ENCODE results near the gene NUTM2A.
"Not testable (repeated sequence)": the region's sequence is repeated elsewhere in the genome, so short reads cannot be mapped to it uniquely, and the experiment has no call there.

DNA sequence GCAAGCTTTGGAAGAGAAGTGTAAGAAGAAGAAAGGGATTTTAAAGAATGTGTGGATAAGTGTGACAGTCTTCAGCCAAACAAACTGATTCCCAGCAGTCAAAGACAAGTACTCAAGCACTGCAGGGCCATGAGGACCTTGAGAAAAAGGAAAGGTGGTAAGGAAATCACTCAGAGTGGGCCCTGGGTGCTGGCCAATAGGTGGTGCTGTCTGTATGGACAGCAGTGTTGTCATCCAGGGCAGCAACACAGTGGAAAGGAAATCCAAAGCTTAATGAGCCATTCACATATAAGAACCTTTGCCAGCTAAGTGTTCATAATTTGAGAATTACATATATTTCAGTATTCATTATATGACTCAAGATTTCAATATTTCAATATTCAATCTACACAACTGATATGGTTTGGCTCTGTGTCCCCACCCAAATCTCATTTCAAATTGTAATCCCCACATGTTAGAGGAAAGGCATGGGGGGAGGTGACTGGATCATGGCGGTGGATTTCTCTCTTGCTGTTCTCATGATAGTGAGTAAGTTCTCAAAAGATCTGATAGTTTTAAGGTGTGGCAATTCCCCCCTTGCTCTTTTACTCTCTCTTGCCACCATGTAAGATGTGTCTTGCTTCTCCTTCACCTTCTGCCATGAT lies 55.6 kb downstream of the NUTM2A start:
- TF ChIP-seq, protein P1, sequence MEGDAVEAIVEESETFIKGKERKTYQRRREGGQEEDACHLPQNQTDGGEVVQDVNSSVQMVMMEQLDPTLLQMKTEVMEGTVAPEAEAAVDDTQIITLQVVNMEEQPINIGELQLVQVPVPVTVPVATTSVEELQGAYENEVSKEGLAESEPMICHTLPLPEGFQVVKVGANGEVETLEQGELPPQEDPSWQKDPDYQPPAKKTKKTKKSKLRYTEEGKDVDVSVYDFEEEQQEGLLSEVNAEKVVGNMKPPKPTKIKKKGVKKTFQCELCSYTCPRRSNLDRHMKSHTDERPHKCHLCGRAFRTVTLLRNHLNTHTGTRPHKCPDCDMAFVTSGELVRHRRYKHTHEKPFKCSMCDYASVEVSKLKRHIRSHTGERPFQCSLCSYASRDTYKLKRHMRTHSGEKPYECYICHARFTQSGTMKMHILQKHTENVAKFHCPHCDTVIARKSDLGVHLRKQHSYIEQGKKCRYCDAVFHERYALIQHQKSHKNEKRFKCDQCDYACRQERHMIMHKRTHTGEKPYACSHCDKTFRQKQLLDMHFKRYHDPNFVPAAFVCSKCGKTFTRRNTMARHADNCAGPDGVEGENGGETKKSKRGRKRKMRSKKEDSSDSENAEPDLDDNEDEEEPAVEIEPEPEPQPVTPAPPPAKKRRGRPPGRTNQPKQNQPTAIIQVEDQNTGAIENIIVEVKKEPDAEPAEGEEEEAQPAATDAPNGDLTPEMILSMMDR (IDR thresholded peaks at IDR 0.05), result not testable (repeated sequence)
- TF ChIP-seq POLR2AphosphoS5 (IDR thresholded peaks at IDR 0.05), result not testable (repeated sequence)
